GM12878 (cell line): ENCODE data around the gene NRG2.

Source experiments
- CREM ChIP-seq: IDR thresholded peaks from 2 replicates; pipeline ENCODE4 v1.6.1; 2014; ENCODE audit warnings: antibody characterized with exemption, low read depth
- EP300 ChIP-seq, 2 experiments: fragments of 150-350 bp in 1 of 2; IDR thresholded peaks; 2 replicates each; pipeline ENCODE4 v1.6.1; 2011 to 2012; ENCODE audit warnings: low read depth in 2 of 2, low read length in 2 of 2, borderline replicate concordance in 1 of 2, improper control_type of control experiment in 1 of 2, inconsistent platforms in 1 of 2; ENCODE audit not compliant: control insufficient read depth in 1 of 2
- FOS ChIP-seq: IDR thresholded peaks from 3 replicates; pipeline ENCODE4 v1.6.1; 2011; ENCODE audit warnings: borderline replicate concordance; ENCODE audit not compliant: insufficient read length; ENCODE audit errors: extremely low read depth
- NFIC ChIP-seq: IDR thresholded peaks from 2 replicates; pipeline ENCODE4 v1.6.1; 2012; ENCODE audit warnings: low read depth, mild to moderate bottlenecking, inconsistent platforms, low read length, moderate library complexity
- POLR2AphosphoS5 ChIP-seq: IDR thresholded peaks from 2 replicates; pipeline ENCODE4 v1.6.1; 2011; ENCODE audit warnings: mild to moderate bottlenecking, low read length, inconsistent platforms
- SP1 ChIP-seq: IDR thresholded peaks from one replicate; pipeline ENCODE4 v1.6.1; 2011; ENCODE audit warnings: low read depth, low read length
- SRF ChIP-seq, 2 experiments: IDR thresholded peaks; 2 replicates each; pipeline ENCODE4 v1.6.1; 2011; ENCODE audit warnings: low read depth in 2 of 2, low read length in 2 of 2, mild to moderate bottlenecking in 1 of 2, moderate library complexity in 1 of 2
- TARDBP ChIP-seq: IDR thresholded peaks from 2 replicates; pipeline ENCODE4 v1.6.1; 2016; ENCODE audit warnings: borderline replicate concordance
- ZBED1 ChIP-seq: IDR thresholded peaks from 2 replicates; pipeline ENCODE4 v1.6.1; 2016; ENCODE audit warnings: borderline replicate concordance
- TF ChIP-seq, protein P1 (sequence below), 3 experiments: IDR thresholded peaks in 2 of 3; conservative IDR thresholded peaks in 1 of 3; 2 replicates each; pipeline ENCODE4 v1.5.1; 2011; ENCODE audit warnings: low read depth in 3 of 3, low read length in 3 of 3, mild to moderate bottlenecking in 3 of 3, control low read depth in 2 of 3, moderate library complexity in 2 of 3, inconsistent platforms in 1 of 3, mixed read lengths in 1 of 3; ENCODE audit not compliant: control insufficient read depth in 2 of 3, insufficient read depth in 1 of 3; ENCODE audit errors: extremely low read depth in 1 of 3

DNA sequence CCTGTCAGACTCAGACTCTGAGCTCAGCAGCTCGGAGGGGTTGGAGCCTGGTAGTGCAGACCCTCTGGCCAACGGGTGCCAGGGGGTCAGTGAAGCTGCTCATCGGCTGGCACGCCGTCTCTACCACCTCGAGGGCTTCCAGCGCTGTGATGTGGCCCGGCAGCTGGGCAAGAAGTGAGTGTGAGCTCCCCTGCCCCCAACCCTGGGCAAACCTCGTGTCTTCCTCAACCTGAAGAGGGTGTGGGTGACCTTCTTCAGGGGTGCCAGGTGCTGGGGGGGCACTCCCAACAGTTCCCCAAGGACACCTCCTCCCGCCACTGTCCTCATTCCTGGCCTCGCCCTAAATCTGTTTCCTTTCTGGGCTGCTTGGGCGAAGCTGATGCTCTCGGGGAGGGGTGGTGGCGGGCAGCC is 228.9 kb downstream of the NRG2 start:
- TF ChIP-seq TARDBP (no peak), NFIC (no peak), SP1 (no peak), CREM (no peak), POLR2AphosphoS5 (no peak), FOS (no peak), EP300 (IDR thresholded peaks at IDR 0.05; ENCODE audit: borderline replicate concordance in 1 of 2, control insufficient read depth in 1 of 2, low read depth in 2 of 2, low read length in 2 of 2) (no peak), ZBED1 (no peak), SRF (IDR thresholded peaks at IDR 0.05; ENCODE audit: low read depth in 2 of 2, low read length in 2 of 2) (no peak)
- TF ChIP-seq, protein P1, sequence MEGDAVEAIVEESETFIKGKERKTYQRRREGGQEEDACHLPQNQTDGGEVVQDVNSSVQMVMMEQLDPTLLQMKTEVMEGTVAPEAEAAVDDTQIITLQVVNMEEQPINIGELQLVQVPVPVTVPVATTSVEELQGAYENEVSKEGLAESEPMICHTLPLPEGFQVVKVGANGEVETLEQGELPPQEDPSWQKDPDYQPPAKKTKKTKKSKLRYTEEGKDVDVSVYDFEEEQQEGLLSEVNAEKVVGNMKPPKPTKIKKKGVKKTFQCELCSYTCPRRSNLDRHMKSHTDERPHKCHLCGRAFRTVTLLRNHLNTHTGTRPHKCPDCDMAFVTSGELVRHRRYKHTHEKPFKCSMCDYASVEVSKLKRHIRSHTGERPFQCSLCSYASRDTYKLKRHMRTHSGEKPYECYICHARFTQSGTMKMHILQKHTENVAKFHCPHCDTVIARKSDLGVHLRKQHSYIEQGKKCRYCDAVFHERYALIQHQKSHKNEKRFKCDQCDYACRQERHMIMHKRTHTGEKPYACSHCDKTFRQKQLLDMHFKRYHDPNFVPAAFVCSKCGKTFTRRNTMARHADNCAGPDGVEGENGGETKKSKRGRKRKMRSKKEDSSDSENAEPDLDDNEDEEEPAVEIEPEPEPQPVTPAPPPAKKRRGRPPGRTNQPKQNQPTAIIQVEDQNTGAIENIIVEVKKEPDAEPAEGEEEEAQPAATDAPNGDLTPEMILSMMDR (IDR thresholded peaks at IDR 0.05 in 2 of 3, conservative IDR thresholded peaks at IDR 0.05 in 1 of 3; ENCODE audit: control insufficient read depth in 2 of 3, extremely low read depth in 1 of 3, insufficient read depth in 1 of 3, low read depth in 3 of 3, low read length in 3 of 3): no peak
